GM18526 (cell line): Measurements from ENCODE around the gene CCRL2.

Experiments
- POLR2A ChIP-seq: IDR thresholded peaks from 3 replicates; pipeline ENCODE4 v1.6.1; 2011; ENCODE audit not compliant: insufficient read length; ENCODE audit errors: extremely low read depth

CCRL2 gene, protein sequence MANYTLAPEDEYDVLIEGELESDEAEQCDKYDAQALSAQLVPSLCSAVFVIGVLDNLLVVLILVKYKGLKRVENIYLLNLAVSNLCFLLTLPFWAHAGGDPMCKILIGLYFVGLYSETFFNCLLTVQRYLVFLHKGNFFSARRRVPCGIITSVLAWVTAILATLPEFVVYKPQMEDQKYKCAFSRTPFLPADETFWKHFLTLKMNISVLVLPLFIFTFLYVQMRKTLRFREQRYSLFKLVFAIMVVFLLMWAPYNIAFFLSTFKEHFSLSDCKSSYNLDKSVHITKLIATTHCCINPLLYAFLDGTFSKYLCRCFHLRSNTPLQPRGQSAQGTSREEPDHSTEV

DNA sequence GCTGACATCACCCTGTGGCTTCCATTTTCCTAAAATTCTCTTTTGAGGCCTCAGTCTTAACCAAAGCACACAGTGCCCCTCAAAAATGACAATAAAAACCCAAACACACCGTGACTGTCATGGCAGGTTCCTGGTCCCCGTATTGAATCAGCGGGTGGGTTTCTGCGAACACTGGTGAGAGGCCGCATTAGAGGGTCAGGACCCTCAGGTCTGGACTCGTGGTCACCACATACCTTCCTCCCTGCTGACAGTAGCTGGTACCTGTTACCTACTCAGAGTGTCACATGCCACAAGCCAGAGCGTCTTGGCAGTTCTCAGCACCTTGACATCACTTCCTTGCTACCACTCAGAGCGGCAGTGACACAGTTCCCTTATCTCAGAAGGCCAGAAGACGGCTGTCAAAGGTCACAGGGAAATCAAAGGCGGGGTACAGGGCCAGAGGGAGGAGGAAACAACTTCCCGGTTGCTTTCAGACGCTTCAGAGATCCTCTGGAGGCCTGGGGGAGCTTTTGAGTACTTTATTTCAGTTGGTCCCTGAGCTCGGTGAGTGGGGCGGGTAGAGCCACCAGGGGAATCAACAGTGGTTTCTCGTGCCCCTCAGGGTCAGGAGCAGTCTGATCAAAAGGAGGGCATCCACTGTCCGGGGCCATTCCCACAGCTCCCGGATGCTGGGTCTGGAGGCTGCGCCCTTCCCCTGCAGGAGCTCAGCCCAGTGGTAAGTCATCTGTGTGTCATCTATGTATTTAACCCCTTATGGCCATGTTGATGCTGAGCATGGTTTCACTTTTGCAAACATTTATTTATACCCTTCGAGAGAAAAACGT, at the start of gene CCRL2, which contains the start of gene CCR5AS:
Gene CCRL2, plus strand, starts transcription at position 472 of the 824 bp plus-strand sequence. CDS start 821 bp downstream, outside the sequence.
Gene CCR5AS, minus strand, starts transcription at position 279 of the 824 bp plus-strand sequence.
- no peak for TF ChIP-seq POLR2A

DNA sequence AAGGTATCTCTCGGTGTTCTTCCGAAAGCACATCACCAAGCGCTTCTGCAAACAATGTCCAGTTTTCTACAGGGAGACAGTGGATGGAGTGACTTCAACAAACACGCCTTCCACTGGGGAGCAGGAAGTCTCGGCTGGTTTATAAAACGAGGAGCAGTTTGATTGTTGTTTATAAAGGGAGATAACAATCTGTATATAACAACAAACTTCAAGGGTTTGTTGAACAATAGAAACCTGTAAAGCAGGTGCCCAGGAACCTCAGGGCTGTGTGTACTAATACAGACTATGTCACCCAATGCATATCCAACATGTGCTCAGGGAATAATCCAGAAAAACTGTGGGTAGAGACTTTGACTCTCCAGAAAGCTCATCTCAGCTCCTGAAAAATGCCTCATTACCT, 48.6 kb upstream of the CCRL2 start:
- TF ChIP-seq POLR2A = no peak

DNA sequence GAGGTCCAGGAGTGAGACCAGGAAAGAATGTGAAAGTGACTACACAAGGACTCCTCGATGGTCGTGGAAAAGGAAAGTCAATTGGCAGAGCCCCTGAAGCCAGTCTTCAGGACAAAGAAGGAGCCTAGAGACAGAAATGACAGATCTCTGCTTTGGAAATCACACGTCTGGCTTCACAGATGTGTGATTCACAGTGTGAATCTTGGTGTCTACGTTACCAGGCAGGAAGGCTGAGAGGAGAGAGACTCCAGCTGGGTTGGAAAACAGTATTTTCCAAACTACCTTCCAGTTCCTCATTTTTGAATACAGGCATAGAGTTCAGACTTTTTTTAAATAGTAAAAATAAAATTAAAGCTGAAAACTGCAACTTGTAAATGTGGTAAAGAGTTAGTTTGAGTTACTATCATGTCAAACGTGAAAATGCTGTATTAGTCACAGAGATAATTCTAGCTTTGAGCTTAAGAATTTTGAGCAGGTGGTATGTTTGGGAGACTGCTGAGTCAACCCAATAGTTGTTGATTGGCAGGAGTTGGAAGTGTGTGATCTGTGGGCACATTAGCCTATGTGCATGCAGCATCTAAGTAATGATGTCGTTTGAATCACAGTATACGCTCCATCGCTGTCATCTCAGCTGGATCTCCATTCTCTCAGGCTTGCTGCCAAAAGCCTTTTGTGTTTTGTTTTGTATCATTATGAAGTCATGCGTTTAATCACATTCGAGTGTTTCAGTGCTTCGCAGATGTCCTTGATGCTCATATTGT, 47.1 kb upstream of the CCRL2 start:
- TF ChIP-seq POLR2A = no peak

DNA sequence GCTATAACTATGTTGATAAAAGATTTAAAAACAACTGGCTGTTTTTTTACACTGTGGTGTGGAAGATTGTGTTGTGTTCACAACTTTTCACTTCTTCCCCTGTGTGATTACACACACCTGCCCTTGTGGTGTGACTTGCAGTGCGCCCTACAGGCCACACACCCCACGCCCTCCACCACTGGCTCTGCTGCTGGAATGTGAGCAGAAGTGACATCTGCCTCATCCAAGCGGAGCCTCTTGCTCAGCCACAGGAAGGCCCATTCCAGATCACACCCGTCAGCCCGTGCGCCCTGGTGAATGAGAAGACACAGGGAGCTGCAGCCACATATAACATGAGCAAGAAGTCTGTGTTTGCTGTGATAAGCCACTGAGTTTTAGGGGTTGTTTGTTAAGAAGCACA, 46.2 kb upstream of the CCRL2 start:
- no peak for TF ChIP-seq POLR2A

DNA sequence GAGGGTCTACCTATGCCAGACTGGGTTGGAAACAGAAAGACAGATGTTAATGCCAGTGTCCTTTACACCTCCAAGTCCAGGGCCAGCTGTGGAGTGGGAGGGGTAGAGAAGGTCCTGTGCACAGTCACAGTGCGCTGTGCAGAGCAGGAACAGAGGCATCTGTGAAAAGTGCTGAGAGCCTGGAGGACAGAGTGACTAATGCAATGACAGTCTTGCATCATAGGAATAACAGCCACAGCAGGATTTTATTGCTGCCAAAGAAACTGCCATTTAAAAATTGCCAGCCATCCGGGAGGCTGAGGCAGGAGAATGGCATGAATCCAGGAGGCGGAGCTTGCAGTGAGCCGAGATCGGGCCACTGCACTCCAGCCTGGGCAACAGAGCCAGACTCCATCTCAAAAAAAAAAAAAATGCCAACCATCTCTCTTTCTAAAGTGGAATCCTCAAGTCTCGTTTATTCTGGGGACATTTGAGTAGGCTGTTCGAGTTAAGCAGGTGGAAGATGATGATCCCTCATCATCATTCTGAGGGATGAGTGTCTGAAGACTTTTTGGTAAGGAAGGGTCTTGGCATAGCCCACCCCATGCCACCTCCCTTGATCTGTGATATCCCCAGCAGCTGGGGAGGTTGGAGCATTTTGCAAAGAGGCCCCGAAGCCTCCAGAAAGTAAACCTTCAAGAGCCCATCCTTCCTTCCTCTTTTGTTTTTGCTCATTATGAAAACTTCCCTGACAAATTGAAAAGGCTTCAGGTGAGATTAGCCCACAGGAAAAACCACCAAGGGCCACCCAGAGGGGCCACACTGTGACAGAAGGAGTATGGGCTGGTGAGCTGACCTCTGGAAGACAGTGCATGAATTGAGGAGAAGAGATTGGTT, 45.4 kb upstream of the CCRL2 start:
- TF ChIP-seq POLR2A = no peak

DNA sequence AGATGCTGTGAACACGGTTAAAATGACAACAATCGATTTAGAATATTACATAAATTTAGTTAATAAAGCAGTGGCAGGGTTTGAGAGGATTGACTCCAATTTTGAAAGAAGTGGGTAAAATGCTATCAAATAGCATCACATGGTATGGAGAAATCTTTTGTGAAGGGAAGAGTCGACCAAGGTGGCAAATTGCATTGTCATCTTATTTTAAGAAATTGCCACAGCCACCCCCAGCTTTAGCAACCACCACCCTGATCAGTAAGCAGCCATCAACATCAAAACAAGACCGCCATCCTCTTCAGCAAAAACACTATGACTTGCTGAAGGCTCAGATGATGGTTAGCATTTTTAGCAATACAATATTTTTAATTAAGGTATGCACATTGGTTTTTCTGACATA, 42.0 kb upstream of the CCRL2 start:
- TF ChIP-seq POLR2A = no peak

DNA sequence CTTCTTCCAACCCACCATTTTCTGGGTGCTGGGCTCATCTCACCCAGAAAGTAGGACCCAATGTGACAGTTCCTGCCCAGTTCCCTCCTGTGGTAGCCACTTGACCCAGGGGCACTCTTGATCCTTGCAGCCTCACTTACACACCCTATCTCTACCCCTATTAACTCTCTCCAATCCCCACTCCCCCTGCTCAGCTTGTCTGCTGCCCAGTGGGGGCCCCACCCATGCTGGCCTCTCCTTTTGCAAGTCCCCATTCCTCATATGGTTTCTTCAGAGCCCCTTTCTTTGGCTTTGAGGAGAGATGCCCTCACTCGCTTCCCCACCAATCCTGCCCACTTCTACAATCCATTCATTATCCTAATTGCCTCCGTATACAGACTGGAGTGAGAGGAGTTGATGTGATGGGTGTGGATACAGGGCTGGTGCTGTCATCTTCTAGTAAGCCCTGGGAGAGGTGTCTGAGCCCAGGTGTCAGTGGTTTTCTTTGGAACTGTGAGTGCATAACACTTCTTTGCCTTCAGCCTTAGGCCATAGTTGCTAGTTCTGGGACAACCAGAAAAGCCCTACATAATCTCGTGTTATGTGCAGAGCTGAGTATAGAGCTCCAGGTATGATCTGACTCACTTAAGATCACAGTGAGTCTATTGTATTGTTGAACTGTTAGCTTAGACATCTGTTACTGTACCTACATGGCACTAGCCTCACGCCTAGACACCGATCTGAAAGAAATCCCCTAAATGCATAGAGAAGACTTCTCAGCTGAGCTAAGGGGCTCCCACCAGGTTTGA, 41.1 kb upstream of the CCRL2 start:
- TF ChIP-seq POLR2A = no peak

DNA sequence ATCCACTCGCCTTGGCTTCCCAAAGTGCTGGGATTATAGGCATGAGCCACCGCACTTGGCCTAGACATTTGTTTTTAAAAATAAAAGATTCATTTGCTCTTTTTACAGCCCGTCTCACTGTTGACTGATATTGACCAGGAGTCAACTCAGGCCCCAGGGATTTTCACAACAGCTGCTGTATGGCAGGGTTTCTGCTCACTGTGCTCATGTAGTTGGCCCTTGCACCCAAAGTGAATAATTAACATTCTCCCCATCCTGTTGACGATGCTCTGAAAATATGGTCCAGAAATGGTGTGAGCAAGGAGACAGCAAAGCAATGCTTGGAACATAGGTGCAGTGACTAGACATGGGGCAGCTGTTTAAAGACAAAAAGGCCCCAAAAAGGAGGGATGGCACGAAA, 39.2 kb upstream of the CCRL2 start:
- TF ChIP-seq POLR2A = no peak

DNA sequence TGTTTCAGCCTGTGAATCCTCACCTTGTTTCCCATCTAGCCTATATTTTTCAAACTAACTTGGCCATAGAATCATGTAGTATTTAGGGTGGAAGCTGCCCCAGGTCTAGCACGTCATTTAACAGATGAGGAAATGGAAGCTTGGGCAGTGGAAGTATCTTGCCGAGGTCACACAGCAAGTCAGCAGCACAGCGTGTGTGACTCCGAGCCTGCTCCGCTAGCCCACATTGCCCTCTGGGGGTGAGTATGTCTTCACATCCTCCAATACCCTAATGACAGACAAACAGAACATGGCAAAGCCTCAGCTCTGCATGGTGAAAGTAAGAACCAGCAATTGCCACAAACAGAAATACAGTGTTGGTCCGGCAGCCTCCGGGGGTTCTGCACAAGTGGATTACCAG, 38.5 kb upstream of the CCRL2 start:
- no peak for TF ChIP-seq POLR2A

DNA sequence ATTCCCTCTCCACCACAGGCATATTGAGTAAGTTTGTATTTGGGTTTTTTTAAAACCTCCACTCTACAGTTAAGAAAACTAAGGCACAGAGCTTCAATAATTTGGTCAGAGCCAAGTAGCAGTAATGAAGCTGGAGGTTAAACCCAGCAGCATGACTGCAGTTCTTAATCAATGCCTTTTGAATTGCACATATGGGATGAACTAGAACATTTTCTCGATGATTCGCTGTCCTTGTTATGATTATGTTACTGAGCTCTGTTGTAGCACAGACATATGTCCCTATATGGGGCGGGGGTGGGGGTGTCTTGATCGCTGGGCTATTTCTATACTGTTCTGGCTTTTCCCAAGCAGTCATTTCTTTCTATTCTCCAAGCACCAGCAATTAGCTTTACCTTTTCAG, 37.9 kb upstream of the CCRL2 start:
- TF ChIP-seq POLR2A = no peak

DNA sequence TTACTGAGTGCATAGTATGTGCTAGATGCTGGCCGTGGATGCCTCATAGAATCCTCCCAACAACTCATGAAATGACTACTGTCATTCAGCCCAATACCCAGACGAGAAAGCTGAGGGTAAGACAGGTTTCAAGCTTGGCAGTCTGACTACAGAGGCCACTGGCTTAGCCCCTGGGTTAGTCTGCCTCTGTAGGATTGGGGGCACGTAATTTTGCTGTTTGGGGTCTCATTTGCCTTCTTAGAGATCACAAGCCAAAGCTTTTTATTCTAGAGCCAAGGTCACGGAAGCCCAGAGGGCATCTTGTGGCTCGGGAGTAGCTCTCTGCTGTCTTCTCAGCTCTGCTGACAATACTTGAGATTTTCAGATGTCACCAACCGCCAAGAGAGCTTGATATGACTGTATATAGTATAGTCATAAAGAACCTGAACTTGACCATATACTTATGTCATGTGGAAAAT, 37.4 kb upstream of the CCRL2 start:
- no peak for TF ChIP-seq POLR2A

DNA sequence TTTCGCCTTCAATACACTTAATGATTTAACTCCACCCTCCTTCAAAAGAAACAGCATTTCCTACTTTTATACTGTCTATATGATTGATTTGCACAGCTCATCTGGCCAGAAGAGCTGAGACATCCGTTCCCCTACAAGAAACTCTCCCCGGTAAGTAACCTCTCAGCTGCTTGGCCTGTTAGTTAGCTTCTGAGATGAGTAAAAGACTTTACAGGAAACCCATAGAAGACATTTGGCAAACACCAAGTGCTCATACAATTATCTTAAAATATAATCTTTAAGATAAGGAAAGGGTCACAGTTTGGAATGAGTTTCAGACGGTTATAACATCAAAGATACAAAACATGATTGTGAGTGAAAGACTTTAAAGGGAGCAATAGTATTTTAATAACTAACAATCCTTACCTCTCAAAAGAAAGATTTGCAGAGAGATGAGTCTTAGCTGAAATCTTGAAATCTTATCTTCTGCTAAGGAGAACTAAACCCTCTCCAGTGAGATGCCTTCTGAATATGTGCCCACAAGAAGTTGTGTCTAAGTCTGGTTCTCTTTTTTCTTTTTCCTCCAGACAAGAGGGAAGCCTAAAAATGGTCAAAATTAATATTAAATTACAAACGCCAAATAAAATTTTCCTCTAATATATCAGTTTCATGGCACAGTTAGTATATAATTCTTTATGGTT, 36.1 kb upstream of the CCRL2 start, which contains the start of gene CCR5:
Gene CCR5, plus strand, starts transcription at position 108 of the 680 bp plus-strand sequence. CDS start 1,957 bp downstream, outside the sequence.
- TF ChIP-seq POLR2A = no peak

DNA sequence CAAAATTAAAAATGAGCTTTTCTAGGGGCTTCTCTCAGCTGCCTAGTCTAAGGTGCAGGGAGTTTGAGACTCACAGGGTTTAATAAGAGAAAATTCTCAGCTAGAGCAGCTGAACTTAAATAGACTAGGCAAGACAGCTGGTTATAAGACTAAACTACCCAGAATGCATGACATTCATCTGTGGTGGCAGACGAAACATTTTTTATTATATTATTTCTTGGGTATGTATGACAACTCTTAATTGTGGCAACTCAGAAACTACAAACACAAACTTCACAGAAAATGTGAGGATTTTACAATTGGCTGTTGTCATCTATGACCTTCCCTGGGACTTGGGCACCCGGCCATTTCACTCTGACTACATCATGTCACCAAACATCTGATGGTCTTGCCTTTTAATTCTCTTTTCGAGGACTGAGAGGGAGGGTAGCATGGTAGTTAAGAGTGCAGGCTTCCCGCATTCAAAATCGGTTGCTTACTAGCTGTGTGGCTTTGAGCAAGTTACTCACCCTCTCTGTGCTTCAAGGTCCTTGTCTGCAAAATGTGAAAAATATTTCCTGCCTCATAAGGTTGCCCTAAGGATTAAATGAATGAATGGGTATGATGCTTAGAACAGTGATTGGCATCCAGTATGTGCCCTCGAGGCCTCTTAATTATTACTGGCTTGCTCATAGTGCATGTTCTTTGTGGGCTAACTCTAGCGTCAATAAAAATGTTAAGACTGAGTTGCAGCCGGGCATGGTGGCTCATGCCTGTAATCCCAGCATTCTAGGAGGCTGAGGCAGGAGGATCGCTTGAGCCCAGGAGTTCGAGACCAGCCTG, 35.3 kb upstream of the CCRL2 start:
- TF ChIP-seq POLR2A = no peak
